ENCODE results near the gene RBM24. TPM values are rescaled to one million over a fixed set of nuclear protein-coding genes. Genes with fewer than 3 reads are reported as not detected.

Gene RBM24
- total and polyA plus RNA-seq, 10 of the 15 experiments (the other 5 are each of a cell fraction or from before 2014, with no cell fraction given): 0.08 to 0.09 (median 0.09) TPM; not detected in 7

DNA sequence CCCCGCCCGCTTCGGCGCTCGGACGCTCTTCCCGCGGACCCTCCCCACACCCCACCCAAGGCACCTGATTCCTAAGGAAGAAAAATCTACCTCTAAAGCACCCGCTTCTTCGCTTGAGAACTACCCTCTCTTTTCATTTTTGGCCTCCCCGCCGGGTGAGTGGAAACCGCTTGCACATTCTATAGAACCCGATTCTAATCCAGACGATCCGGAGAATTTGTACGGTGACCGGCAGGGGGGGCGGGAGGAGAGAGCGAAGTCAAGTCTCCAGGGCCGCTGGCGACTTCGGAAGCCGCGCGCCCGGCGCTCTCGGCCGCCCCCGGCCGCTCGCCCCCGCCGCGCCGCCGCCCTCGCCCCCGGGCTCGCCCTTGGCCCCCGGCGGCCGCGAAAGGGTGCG, at the start of gene RBM24 (continued):
- TF ChIP-seq PKNOX1 (IDR thresholded peaks at IDR 0.05) (no peak), RAD21 (IDR thresholded peaks at IDR 0.05; ENCODE audit: insufficient read depth, low read depth, low read length) (no peak), SMC3 (IDR thresholded peaks at IDR 0.05; ENCODE audit: borderline replicate concordance, low read length) (no peak), FOS (IDR thresholded peaks at IDR 0.05; ENCODE audit: borderline replicate concordance, extremely low read depth, insufficient read length) (no peak), SMAD5 (IDR thresholded peaks at IDR 0.05; ENCODE audit: low read depth) (no peak)
- TF ChIP-seq, protein P1, sequence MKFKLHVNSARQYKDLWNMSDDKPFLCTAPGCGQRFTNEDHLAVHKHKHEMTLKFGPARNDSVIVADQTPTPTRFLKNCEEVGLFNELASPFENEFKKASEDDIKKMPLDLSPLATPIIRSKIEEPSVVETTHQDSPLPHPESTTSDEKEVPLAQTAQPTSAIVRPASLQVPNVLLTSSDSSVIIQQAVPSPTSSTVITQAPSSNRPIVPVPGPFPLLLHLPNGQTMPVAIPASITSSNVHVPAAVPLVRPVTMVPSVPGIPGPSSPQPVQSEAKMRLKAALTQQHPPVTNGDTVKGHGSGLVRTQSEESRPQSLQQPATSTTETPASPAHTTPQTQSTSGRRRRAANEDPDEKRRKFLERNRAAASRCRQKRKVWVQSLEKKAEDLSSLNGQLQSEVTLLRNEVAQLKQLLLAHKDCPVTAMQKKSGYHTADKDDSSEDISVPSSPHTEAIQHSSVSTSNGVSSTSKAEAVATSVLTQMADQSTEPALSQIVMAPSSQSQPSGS (IDR thresholded peaks at IDR 0.05; ENCODE audit: low read length): no peak

DNA sequence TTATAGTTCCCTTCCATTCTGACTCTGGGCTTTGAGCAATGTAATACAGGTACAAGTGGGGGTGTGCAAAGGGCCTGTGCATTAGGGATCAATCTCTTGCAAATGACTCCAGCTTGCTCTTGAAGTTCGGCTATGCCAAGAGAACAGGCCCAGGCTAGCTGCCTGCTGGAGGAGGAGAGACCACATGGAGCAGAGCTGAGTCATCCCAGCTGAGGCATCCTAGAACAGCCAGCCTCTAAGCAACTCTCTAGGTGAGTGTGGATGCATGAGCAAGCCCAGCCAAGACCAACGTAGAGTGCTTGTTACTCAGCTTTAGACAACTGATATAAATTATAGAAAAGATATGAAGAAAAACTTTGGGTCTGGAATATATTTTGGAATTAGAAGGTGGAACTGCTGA, 47.6 kb upstream of the RBM24 start:
- no TSS peak for BruUV-seq (replicated peaks)
- Histone ChIP-seq H2AFZ (ENCODE audit: control insufficient read depth, low read depth, low read length) (no peak overlapping the region), H3K9me3 (replicated peaks; ENCODE audit: control insufficient read depth, insufficient read depth, low read length) (no peaks in the 10 kb centered on the region), H4K20me1 (ENCODE audit: control insufficient read depth, insufficient read depth) (no peaks in the 10 kb centered on the region), H3K4me1 (ENCODE audit: control insufficient read depth, insufficient read depth, low read length) (no peaks in the 10 kb centered on the region), H3K79me2 (ENCODE audit: control insufficient read depth, insufficient read depth, low read length) (no peaks in the 10 kb centered on the region), H3K27me3 (replicated peaks in 1 of 2; ENCODE audit: control insufficient read depth in 2 of 2, insufficient read depth in 2 of 2, low read length in 1 of 2) (no peaks in the 10 kb centered on the region), H3K27ac (ENCODE audit: control insufficient read depth, insufficient read depth) (no peak overlapping the region), H3K4me3 (no peak overlapping the region), H3K4me2 (ENCODE audit: control insufficient read depth, insufficient read depth) (no peak overlapping the region), H3K9ac (ENCODE audit: control insufficient read depth, insufficient read depth, low read length) (no peak overlapping the region), H3K36me3 (ENCODE audit: control insufficient read depth in 2 of 2, insufficient read depth in 2 of 2, low read length in 1 of 2) (no peaks in the 10 kb centered on the region)
- no peak for ATAC-seq
- CTCF ChIA-PET: interaction anchor here (1.0 kb wide), 1 partner anchor 570 kb away, joined by 5 read pairs; no protein-coding TSS in a partner anchor
- no peak for FAIRE-seq
- intact Hi-C loops (cut with micrococcal nuclease; ENCODE audit: unreplicated experiment) (no loop called here), in situ Hi-C loops (cut with MboI) (no loop called here)
- RAD21 ChIA-PET (ENCODE audit: unreplicated experiment): no interaction called here
- POLR2A ChIA-PET: interaction anchor here (0.7 kb wide), 2 partner anchors 66 to 255 kb away, joined by 3 to 9 read pairs; no protein-coding TSS in a partner anchor
- WGBS (ENCODE audit: insufficient coverage, insufficient replicate concordance, low lambda C conversion rate, missing lambda C conversion rate): 0% methylated on average over 2 of the region's 2 CpGs
- SMC1A ChIA-PET (ENCODE audit: uncharacterized antibody, unreplicated experiment): interaction anchor here (0.6 kb wide), 1 partner anchor 135 kb away, joined by 3 read pairs; no protein-coding TSS in a partner anchor
- no peak for DNase-seq (ENCODE audit: low read depth, low spot score)
- TF ChIP-seq NFYA (IDR thresholded peaks at IDR 0.05; ENCODE audit: borderline replicate concordance, low read depth, low read length): no peak
- no peak for TF ChIP-seq NFYB (IDR thresholded peaks at IDR 0.05; ENCODE audit: insufficient read depth, low read depth, low read length)
- TF ChIP-seq EZH2 (IDR thresholded peaks at IDR 0.05; ENCODE audit: borderline replicate concordance, control insufficient read depth, low read depth, low read length): no peak
- TF ChIP-seq FOS (IDR thresholded peaks at IDR 0.05; ENCODE audit: borderline replicate concordance, extremely low read depth, insufficient read length): no peak
- no peak for TF ChIP-seq ZNF622 (IDR thresholded peaks at IDR 0.05)
- TF ChIP-seq SP1 (IDR thresholded peaks at IDR 0.05; ENCODE audit: low read depth, low read length): no peak
- TF ChIP-seq KLF5 (IDR thresholded peaks at IDR 0.05; ENCODE audit: partially characterized antibody): no peak
- TF ChIP-seq TAF1 (IDR thresholded peaks at IDR 0.05; ENCODE audit: borderline replicate concordance, low read depth, low read length): no peak
- TF ChIP-seq, protein P2, sequence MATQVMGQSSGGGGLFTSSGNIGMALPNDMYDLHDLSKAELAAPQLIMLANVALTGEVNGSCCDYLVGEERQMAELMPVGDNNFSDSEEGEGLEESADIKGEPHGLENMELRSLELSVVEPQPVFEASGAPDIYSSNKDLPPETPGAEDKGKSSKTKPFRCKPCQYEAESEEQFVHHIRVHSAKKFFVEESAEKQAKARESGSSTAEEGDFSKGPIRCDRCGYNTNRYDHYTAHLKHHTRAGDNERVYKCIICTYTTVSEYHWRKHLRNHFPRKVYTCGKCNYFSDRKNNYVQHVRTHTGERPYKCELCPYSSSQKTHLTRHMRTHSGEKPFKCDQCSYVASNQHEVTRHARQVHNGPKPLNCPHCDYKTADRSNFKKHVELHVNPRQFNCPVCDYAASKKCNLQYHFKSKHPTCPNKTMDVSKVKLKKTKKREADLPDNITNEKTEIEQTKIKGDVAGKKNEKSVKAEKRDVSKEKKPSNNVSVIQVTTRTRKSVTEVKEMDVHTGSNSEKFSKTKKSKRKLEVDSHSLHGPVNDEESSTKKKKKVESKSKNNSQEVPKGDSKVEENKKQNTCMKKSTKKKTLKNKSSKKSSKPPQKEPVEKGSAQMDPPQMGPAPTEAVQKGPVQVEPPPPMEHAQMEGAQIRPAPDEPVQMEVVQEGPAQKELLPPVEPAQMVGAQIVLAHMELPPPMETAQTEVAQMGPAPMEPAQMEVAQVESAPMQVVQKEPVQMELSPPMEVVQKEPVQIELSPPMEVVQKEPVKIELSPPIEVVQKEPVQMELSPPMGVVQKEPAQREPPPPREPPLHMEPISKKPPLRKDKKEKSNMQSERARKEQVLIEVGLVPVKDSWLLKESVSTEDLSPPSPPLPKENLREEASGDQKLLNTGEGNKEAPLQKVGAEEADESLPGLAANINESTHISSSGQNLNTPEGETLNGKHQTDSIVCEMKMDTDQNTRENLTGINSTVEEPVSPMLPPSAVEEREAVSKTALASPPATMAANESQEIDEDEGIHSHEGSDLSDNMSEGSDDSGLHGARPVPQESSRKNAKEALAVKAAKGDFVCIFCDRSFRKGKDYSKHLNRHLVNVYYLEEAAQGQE (IDR thresholded peaks at IDR 0.05; ENCODE audit: low read depth, low read length): no peak

Data from GM12878 (cell line).